SK-N-SH (cell line): ENCODE data around the gene APOBR. TPM values are rescaled to one million over a fixed set of nuclear protein-coding genes. Genes with fewer than 3 reads are reported as not detected.

ENCODE experiments used
- CTCF ChIA-PET: fragments of 300-600, 350-600 bp; formaldehyde crosslinking; extraction: SDS; loops from one replicate; lab custom pipeline; 2021; lab: Yijun Ruan, JAX
- POLR2A ChIA-PET: fragments of 350-600 bp; sonication (Branson Sonifier 250); formaldehyde crosslinking; extraction: SDS; loops from one replicate; lab custom pipeline; 2020; ENCODE audit warnings: antibody characterized with exemption, inconsistent platforms; lab: Yijun Ruan, JAX
- DNase-seq: peaks from one replicate; pipeline ENCODE4 v3.0.0; 2012
- H2AFZ ChIP-seq: fragments of 200-600 bp; sonication (generic); 2 replicates; pipeline ENCODE4 v1.8.1; 2016; ENCODE audit warnings: antibody characterized with exemption, mild to moderate bottlenecking, low read depth
- H3F3A ChIP-seq: fragments of 200-600 bp; sonication (generic); replicated peaks from 2 replicates; pipeline ENCODE3; 2016; ENCODE audit warnings: antibody characterized with exemption, mild to moderate bottlenecking; ENCODE audit not compliant: insufficient read depth
- H3K27ac ChIP-seq, 2 experiments: fragments of 200-500 bp in 1 of 2; fragments of 200-600 bp in 1 of 2; sonication (Bioruptor generic) in 1 of 2; sonication (generic), shearing (Covaris generic) in 1 of 2; 2 replicates each; pipeline versions ENCODE4 v1.5.1 to v1.6.1; 2014 to 2016; ENCODE audit warnings: low read depth in 2 of 2, inconsistent platforms in 1 of 2, low read length in 1 of 2, mild to moderate bottlenecking in 1 of 2, mixed read lengths in 1 of 2
- H3K27me3 ChIP-seq: fragments of 200-600 bp; sonication (generic), shearing (Covaris generic); 2 replicates; pipeline ENCODE4 v1.6.1; 2016; ENCODE audit warnings: mixed run types; ENCODE audit not compliant: insufficient read depth
- H3K36me3 ChIP-seq, 2 experiments: fragments of 200-500 bp in 1 of 2; fragments of 200-600 bp in 1 of 2; sonication (Bioruptor generic) in 1 of 2; sonication (generic) in 1 of 2; replicated peaks in 1 of 2; 2 replicates each; pipeline versions ENCODE3 to v1.5.1; 2014 to 2016; ENCODE audit warnings: low read length in 1 of 2, mild to moderate bottlenecking in 1 of 2; ENCODE audit not compliant: insufficient read depth in 2 of 2, control insufficient read depth in 1 of 2
- H3K4me1 ChIP-seq, 2 experiments: fragments of 200-500 bp in 1 of 2; fragments of 200-600 bp in 1 of 2; sonication (Bioruptor generic) in 1 of 2; sonication (generic), shearing (Covaris generic) in 1 of 2; 2 replicates each; pipeline versions ENCODE4 v1.5.1 to v1.6.1; 2014 to 2016; ENCODE audit warnings: low read depth in 1 of 2, low read length in 1 of 2, mixed run types in 1 of 2; ENCODE audit not compliant: insufficient read depth in 2 of 2, control insufficient read depth in 1 of 2
- H3K4me2 ChIP-seq: fragments of 200-600 bp; sonication (generic), shearing (Covaris generic); 2 replicates; pipeline ENCODE4 v1.6.1; 2017; ENCODE audit warnings: mixed run types
- H3K4me3 ChIP-seq, 2 experiments: fragments of 200-500 bp in 1 of 2; fragments of 200-600 bp in 1 of 2; sonication (Bioruptor generic) in 1 of 2; sonication (generic), shearing (Covaris generic) in 1 of 2; 2 replicates each; pipeline versions ENCODE4 v1.5.1 to v1.8.1; 2014 to 2016; ENCODE audit warnings: low read depth in 2 of 2, inconsistent platforms in 1 of 2, low read length in 1 of 2, mild to moderate bottlenecking in 1 of 2, mixed read lengths in 1 of 2, moderate library complexity in 1 of 2
- H3K79me2 ChIP-seq: fragments of 200-600 bp; sonication (generic); 2 replicates; pipeline ENCODE4 v1.8.1; 2017; ENCODE audit warnings: mild to moderate bottlenecking; ENCODE audit not compliant: insufficient read depth
- H3K9ac ChIP-seq: fragments of 200-600 bp; sonication (generic); 2 replicates; pipeline ENCODE4 v1.6.1; 2017; ENCODE audit warnings: mixed run types
- H3K9me2 ChIP-seq: fragments of 200-600 bp; sonication (generic); 2 replicates; pipeline ENCODE4 v1.6.1; 2017; ENCODE audit warnings: mixed run types
- H3K9me3 ChIP-seq: fragments of 200-600 bp; sonication (generic); 2 replicates; pipeline ENCODE4 v1.6.1; 2017; ENCODE audit warnings: mixed run types, mild to moderate bottlenecking, moderate library complexity
- H4K20me1 ChIP-seq: fragments of 200-600 bp; sonication (generic); 2 replicates; pipeline ENCODE4 v1.6.1; 2017; ENCODE audit warnings: mild to moderate bottlenecking, mixed run types; ENCODE audit not compliant: insufficient read depth
- CHD2 ChIP-seq: fragments of 150-350 bp; IDR thresholded peaks from 2 replicates; pipeline ENCODE4 v1.6.1; 2018; ENCODE audit warnings: low read length; ENCODE audit not compliant: partially characterized antibody
- CTCF ChIP-seq: fragments of 200-600 bp; sonication (generic); IDR thresholded peaks from 2 replicates; pipeline ENCODE4 v1.6.1; 2017; ENCODE audit warnings: antibody characterized with exemption, mild to moderate bottlenecking, moderate library complexity
- ELF1 ChIP-seq: IDR thresholded peaks from 2 replicates; pipeline ENCODE4 v1.4.0; 2012
- EP300 ChIP-seq, 2 experiments: IDR thresholded peaks; 2 replicates each; pipeline versions ENCODE4 v1.4.0 to v1.6.1; 2012; ENCODE audit warnings: borderline replicate concordance in 1 of 2, low read depth in 1 of 2, low read length in 1 of 2
- FOSL2 ChIP-seq: IDR thresholded peaks from 2 replicates; pipeline ENCODE4 v1.4.0; 2012; ENCODE audit warnings: low read depth, mild to moderate bottlenecking, moderate library complexity, borderline replicate concordance
- FOXJ3 ChIP-seq: sonication (generic); formaldehyde crosslinking; IDR thresholded peaks from 2 replicates; pipeline ENCODE4 v1.5.1; 2020; ENCODE audit warnings: mild to moderate bottlenecking, missing genetic modification reagents
- FOXM1 ChIP-seq: IDR thresholded peaks from 2 replicates; pipeline ENCODE4 v1.4.0; 2012; ENCODE audit warnings: low read depth, mild to moderate bottlenecking
- GATA2 ChIP-seq: sonication (generic); formaldehyde crosslinking; IDR thresholded peaks from 2 replicates; pipeline ENCODE4 v1.5.0; 2020; ENCODE audit warnings: mild to moderate bottlenecking, missing genetic modification reagents
- NFIC ChIP-seq: IDR thresholded peaks from 2 replicates; pipeline ENCODE4 v1.4.0; 2012; ENCODE audit warnings: borderline replicate concordance
- NRF1 ChIP-seq: IDR thresholded peaks from 2 replicates; pipeline ENCODE4 v1.6.1; 2012; ENCODE audit warnings: low read depth, mild to moderate bottlenecking, low read length
- PBX3 ChIP-seq: IDR thresholded peaks from 2 replicates; pipeline ENCODE4; 2012
- RAD21 ChIP-seq: IDR thresholded peaks from 2 replicates; pipeline ENCODE4 v1.6.1; 2012; ENCODE audit warnings: mild to moderate bottlenecking, low read length
- RCOR1 ChIP-seq: fragments of 150-350 bp; IDR thresholded peaks from 2 replicates; pipeline ENCODE4 v1.6.1; 2017; ENCODE audit warnings: antibody characterized with exemption, low read length
- RFX5 ChIP-seq: IDR thresholded peaks from 2 replicates; pipeline ENCODE4 v1.6.1; 2012; ENCODE audit warnings: mild to moderate bottlenecking, improper control_type of control experiment, low read length
- RXRA ChIP-seq: IDR thresholded peaks from 2 replicates; pipeline ENCODE4 v1.4.0; 2012; ENCODE audit warnings: low read depth, mild to moderate bottlenecking, borderline replicate concordance
- TAF1 ChIP-seq: IDR thresholded peaks from 2 replicates; pipeline ENCODE4 v1.6.1; 2012; ENCODE audit warnings: low read depth, mild to moderate bottlenecking, low read length, moderate library complexity, borderline replicate concordance
- TEAD4 ChIP-seq: IDR thresholded peaks from 2 replicates; pipeline ENCODE4 v1.4.0; 2012; ENCODE audit warnings: mild to moderate bottlenecking, borderline replicate concordance; ENCODE audit not compliant: insufficient read depth
- YY1 ChIP-seq: IDR thresholded peaks from 2 replicates; pipeline ENCODE4 v1.4.0; 2012; ENCODE audit warnings: low read depth, mild to moderate bottlenecking
- WGBS: methylation state at CpG from one replicate; pipeline ENCODE4 v1.1.6; 2017; ENCODE audit warnings: low lambda C conversion rate; 5-methylcytosine and 5-hydroxymethylcytosine counted together
- polyA plus RNA-seq, 3 experiments: library from polyadenylated mRNA; depleted of rRNA; stranded (reverse); fragments of >200 nt; gene quantifications; 2 replicates each; pipeline ENCODE4 v1.2.3, GENCODE V29; 2012
- TF ChIP-seq, protein P1 (sequence below): fragments of 150-350 bp; IDR thresholded peaks from 2 replicates; pipeline ENCODE4 v1.6.1; 2017; ENCODE audit warnings: antibody characterized with exemption, low read length, low read depth, borderline replicate concordance
- TF ChIP-seq, protein P2 (sequence below): fragments of 150-350 bp; IDR thresholded peaks from 2 replicates; pipeline ENCODE4 v1.6.1; 2016; ENCODE audit warnings: mild to moderate bottlenecking, low read depth, low read length

APOBR gene
- polyA plus RNA-seq, 1 of the 3 experiments (the other 2 are of a cell fraction) = not detected

GRCh38 chr16:28543072-28543471, 48.6 kb downstream of the APOBR start:
- H2AFZ ChIP-seq = no peak overlapping the region
- WGBS = 85% methylated on average over 7 of the region's 7 CpGs
- no peaks in the 10 kb centered on the region for H3K36me3 ChIP-seq
- peaks cover 0 to 5% of the 10 kb centered on the region in 2 experiments; a peak in 1 of 4 replicates for H3K4me1 ChIP-seq
- peaks cover 3% of the 10 kb centered on the region for H3F3A ChIP-seq
- no peaks in the 10 kb centered on the region for H3K27me3 ChIP-seq
- TF ChIP-seq GATA2 (no peak), TEAD4 (no peak), RCOR1 (no peak), RAD21 (no peak), NRF1 (no peak), FOXM1 (no peak), ELF1 (no peak), FOXJ3 (CRISPR knock-in tag) (no peak), YY1 (no peak), PBX3 (no peak), TAF1 (no peak), RFX5 (no peak), CTCF (no peak), CHD2 (no peak), EP300 (IDR thresholded peaks at IDR 0.05; ENCODE audit: borderline replicate concordance in 1 of 2, low read depth in 1 of 2, low read length in 1 of 2) (no peak), FOSL2 (no peak), NFIC (no peak), RXRA (no peak)
- TF ChIP-seq, protein P1, sequence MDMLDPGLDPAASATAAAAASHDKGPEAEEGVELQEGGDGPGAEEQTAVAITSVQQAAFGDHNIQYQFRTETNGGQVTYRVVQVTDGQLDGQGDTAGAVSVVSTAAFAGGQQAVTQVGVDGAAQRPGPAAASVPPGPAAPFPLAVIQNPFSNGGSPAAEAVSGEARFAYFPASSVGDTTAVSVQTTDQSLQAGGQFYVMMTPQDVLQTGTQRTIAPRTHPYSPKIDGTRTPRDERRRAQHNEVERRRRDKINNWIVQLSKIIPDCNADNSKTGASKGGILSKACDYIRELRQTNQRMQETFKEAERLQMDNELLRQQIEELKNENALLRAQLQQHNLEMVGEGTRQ = no peak
- TF ChIP-seq, protein P2, sequence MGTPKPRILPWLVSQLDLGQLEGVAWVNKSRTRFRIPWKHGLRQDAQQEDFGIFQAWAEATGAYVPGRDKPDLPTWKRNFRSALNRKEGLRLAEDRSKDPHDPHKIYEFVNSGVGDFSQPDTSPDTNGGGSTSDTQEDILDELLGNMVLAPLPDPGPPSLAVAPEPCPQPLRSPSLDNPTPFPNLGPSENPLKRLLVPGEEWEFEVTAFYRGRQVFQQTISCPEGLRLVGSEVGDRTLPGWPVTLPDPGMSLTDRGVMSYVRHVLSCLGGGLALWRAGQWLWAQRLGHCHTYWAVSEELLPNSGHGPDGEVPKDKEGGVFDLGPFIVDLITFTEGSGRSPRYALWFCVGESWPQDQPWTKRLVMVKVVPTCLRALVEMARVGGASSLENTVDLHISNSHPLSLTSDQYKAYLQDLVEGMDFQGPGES = no peak
- H3K9me2 ChIP-seq = no peaks in the 10 kb centered on the region
- no peaks in the 10 kb centered on the region for H4K20me1 ChIP-seq
- H3K4me3 ChIP-seq = no peak overlapping the region
- no peaks in the 10 kb centered on the region for H3K79me2 ChIP-seq
- no peak overlapping the region for H3K27ac ChIP-seq
- CTCF ChIA-PET = no interaction called here
- H3K9ac ChIP-seq = no peak overlapping the region
- POLR2A ChIA-PET = no interaction called here
- no peak overlapping the region for H3K4me2 ChIP-seq
- no peaks in the 10 kb centered on the region for H3K9me3 ChIP-seq
- DNase-seq = no peak
